OCI-LY3 (cell line): ENCODE data around the gene ZNF619.

Experiments used
- CTCF ChIP-seq: fragments of 200-600, 300-600 bp; sonication (generic); IDR thresholded peaks from 2 replicates; pipeline ENCODE4 v1.5.1; 2014; ENCODE audit warnings: antibody characterized with exemption, low read length, low read depth
- EZH2phosphoT487 ChIP-seq: fragments of 200-600 bp; shearing (Covaris generic); IDR thresholded peaks from 2 replicates; pipeline ENCODE4 v1.6.1; 2018; ENCODE audit warnings: antibody characterized with exemption, mixed run types, low read depth

GRCh38 chr3:40450438-40450837 lies 26.5 kb upstream of the ZNF619 start:
- TF ChIP-seq CTCF (no peak), EZH2phosphoT487 (no peak)
